Hepatocyte (in vitro differentiated cells): ENCODE measurements around the gene CDK16.

Experiments used
- CTCF ChIP-seq: fragments of 200-600 bp; sonication (generic); IDR thresholded peaks from 2 replicates; pipeline ENCODE4 v1.5.1; 2016; ENCODE audit warnings: antibody characterized with exemption, mild to moderate bottlenecking; ENCODE audit not compliant: poor library complexity
- EZH2 ChIP-seq: fragments of 200-600 bp; sonication (generic); IDR thresholded peaks from 2 replicates; pipeline ENCODE4 v1.6.1; 2016; ENCODE audit warnings: antibody characterized with exemption, mild to moderate bottlenecking, borderline replicate concordance

GRCh38 chrX:47224896-47225290 is 6.4 kb downstream of the CDK16 start:
- TF ChIP-seq CTCF = no peak
- no peak for TF ChIP-seq EZH2
